AG04450 (cell line): ENCODE measurements around the gene C5orf46. TPM values are rescaled to one million over a fixed set of nuclear protein-coding genes. Genes with fewer than 3 reads are reported as not detected.
"Not testable (repeated sequence)": the region's sequence is repeated elsewhere in the genome, so short reads cannot be mapped to it uniquely, and the experiment has no call there.

Source experiments
- CTCF ChIA-PET: fragments of 300-600, 350-600 bp; formaldehyde crosslinking; extraction: SDS; loops from one replicate; lab custom pipeline; 2022; ENCODE audit warnings: antibody characterized with exemption, inconsistent platforms; lab: Charles Lee
- POLR2A ChIA-PET: fragments of 350-600 bp; formaldehyde crosslinking; extraction: SDS; loops from one replicate; lab custom pipeline; 2021; ENCODE audit warnings: antibody characterized with exemption, inconsistent platforms; lab: Yijun Ruan, JAX
- DNase-seq: peaks from one replicate; pipeline ENCODE4 v3.0.0-alpha.2; 2011; ENCODE audit warnings: low read depth, low spot score
- H3K27ac ChIP-seq: one replicate; pipeline ENCODE4 v1.5.1; 2012; ENCODE audit warnings: low read depth, low read length, control low read depth
- H3K27me3 ChIP-seq: one replicate; pipeline ENCODE4 v1.6.0; 2012; ENCODE audit warnings: low read length; ENCODE audit not compliant: control insufficient read depth, insufficient read depth
- H3K4me3 ChIP-seq: 2 replicates; pipeline ENCODE4 v1.5.1; 2011; ENCODE audit warnings: mild to moderate bottlenecking, low read depth, low read length, control low read depth
- H3K9me3 ChIP-seq: 2 replicates; pipeline ENCODE4 v1.5.1; 2012; ENCODE audit warnings: low read length; ENCODE audit not compliant: control insufficient read depth, insufficient read depth
- polyA minus RNA-seq: library from RNA; depleted of rRNA, polyadenylated mRNA; stranded (reverse); fragments of >200 nt; gene quantifications from 2 replicates; pipeline ENCODE4 v1.2.3, GENCODE V29; 2011; rRNA and poly(A)+ RNA removed
- polyA plus RNA-seq: library from polyadenylated mRNA; depleted of rRNA; stranded (reverse); fragments of >200 nt; gene quantifications from 2 replicates; pipeline ENCODE4 v1.2.3, GENCODE V29; 2011; rRNA removed
- TF ChIP-seq, protein P1 (sequence below): IDR thresholded peaks from 2 replicates; pipeline ENCODE4 v1.5.1; 2011; ENCODE audit warnings: low read depth, low read length, control low read depth, inconsistent platforms

Gene C5orf46
- polyA plus RNA-seq (not detected in 2 replicates), polyA minus RNA-seq (not detected in 2 replicates)

- Histone ChIP-seq H3K4me3 (no peak within 1 kb of the TSS), H3K9me3 (no peaks in the 10 kb centered on the region), H3K27ac (no peak within 1 kb of the TSS), H3K27me3 (no peaks in the 10 kb centered on the region)
- ChIA-PET POLR2A (no interaction called here), CTCF (interaction anchor here (1.0 kb wide), 1 partner anchor 18 kb away, joined by 3 read pairs; no protein-coding TSS in a partner anchor)
- TF ChIP-seq, protein P1, sequence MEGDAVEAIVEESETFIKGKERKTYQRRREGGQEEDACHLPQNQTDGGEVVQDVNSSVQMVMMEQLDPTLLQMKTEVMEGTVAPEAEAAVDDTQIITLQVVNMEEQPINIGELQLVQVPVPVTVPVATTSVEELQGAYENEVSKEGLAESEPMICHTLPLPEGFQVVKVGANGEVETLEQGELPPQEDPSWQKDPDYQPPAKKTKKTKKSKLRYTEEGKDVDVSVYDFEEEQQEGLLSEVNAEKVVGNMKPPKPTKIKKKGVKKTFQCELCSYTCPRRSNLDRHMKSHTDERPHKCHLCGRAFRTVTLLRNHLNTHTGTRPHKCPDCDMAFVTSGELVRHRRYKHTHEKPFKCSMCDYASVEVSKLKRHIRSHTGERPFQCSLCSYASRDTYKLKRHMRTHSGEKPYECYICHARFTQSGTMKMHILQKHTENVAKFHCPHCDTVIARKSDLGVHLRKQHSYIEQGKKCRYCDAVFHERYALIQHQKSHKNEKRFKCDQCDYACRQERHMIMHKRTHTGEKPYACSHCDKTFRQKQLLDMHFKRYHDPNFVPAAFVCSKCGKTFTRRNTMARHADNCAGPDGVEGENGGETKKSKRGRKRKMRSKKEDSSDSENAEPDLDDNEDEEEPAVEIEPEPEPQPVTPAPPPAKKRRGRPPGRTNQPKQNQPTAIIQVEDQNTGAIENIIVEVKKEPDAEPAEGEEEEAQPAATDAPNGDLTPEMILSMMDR, result no peak
- no peak for DNase-seq
These were observed at the start of gene C5orf46 for GRCh38 chr5:147906326-147907095. Gene C5orf46 (minus strand): TSS chr5:147906538. CDS start chr5:147906501, 37 bp downstream.

DNA sequence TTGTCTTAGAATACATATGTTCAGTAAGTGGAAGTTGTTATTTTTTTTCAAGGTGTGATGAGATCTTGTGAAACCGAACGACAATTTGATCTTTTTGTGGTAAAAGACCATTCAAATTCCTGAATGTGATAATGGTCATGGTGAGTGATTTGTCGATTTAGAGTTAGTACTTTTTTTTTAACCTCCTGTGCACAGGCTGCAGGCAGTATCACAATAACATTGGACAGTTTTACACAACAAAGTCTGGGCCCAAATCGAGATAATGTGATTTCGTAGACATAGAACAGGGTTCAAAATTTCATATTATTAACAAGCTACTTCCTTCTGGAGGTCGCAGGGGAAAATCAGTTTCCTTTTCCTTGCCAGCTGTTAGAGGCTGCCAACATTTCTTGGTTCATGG is 48.6 kb upstream of the C5orf46 start:
- CTCF ChIA-PET, result no interaction called here
- no peaks in the 10 kb centered on the region for H3K27me3 ChIP-seq
- TF ChIP-seq, protein P1, result no peak
- POLR2A ChIA-PET, result no interaction called here
- H3K4me3 ChIP-seq, result no peak overlapping the region
- DNase-seq, result no peak
- no peak overlapping the region for H3K27ac ChIP-seq
- no peaks in the 10 kb centered on the region for H3K9me3 ChIP-seq

DNA sequence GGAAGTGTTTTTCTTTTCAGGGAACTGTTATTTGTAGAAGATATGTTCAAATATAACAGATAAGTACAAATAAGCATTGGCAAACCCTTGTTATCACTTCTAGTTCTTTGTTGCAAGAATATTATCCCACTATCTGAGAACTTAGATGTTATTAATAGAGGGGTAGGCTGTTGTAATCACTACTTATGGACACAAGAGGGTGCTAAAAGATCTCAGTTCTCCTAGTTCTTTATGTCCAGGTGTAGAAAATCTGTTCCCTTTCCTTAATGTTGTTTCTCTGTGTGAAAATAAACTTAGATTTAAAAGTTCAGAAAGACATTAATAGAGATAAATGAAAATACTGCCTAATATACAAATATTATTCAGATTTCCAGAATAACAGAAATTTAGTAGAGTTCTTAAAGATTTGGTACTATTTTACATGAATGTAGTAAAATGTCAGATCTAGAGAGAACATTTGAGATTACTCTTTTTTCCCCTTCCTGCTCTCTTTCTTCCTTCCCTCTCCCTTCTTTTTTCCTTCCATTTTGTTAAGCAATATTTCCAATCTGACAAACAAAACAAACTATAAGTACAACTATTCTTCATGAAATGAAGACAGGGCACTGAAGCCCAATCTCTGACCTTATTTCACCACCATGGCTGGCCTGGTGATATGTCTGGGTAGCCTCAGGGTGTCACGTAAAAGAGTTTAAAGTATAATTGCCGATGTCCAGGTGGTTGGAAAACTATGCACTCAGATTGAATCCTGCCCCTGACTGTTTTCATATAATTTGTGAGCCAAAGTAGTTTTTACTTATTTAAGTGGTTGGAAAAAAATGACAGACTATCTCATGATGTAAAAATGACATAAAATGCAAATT is 43.6 kb upstream of the C5orf46 start:
- ChIA-PET CTCF (interaction anchor here (0.5 to 2.2 kb wide), 15 partner anchors 15 to 786 kb away, joined by 3 to 18 read pairs (median 3); no protein-coding TSS in a partner anchor), POLR2A (no interaction called here)
- H3K27ac ChIP-seq, result no peak overlapping the region
- no peaks in the 10 kb centered on the region for H3K27me3 ChIP-seq
- TF ChIP-seq, protein P1, result peak; percentile 66
- no peaks in the 10 kb centered on the region for H3K9me3 ChIP-seq
- no peak for DNase-seq
- no peak overlapping the region for H3K4me3 ChIP-seq

DNA sequence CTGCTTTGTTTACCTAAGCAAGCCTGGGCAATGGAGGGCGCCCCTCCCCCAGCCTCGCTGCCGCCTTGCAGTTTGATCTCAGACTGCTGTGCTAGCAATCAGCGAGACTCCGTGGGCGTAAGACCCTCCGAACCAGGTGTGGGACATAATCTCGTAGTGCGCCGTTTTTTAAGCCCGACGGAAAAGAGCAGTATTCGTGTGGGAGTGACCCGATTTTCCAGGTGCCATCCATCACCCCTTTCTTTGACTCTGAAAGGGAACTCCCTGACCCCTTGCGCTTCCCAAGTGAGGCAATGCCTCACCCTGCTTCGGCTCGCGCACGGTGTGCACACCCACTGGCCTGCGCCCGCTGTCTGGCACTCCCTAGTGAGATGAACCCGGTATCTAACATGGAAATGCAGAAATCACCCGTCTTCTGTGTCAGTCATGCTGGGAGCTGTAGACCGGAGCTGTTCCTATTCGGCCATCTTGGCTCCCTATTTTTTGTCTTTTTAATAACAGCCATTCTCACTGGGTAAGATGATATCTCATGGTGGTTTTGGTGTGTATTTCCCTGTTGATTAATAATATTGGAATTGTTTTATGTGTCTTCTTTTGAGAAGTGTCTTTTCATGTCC is 40.4 kb upstream of the C5orf46 start:
- H3K27ac ChIP-seq, H3K27me3 ChIP-seq, H3K9me3 ChIP-seq, POLR2A ChIA-PET, H3K4me3 ChIP-seq, DNase-seq: not testable (repeated sequence)
- CTCF ChIA-PET, result interaction anchor here (1.0 kb wide), 1 partner anchor 784 kb away, joined by 4 read pairs; no protein-coding TSS in a partner anchor

GRCh38 chr5:147939431-147940114 is 33.2 kb upstream of the C5orf46 start:
- ChIA-PET CTCF (no interaction called here), POLR2A (no interaction called here)
- H3K9me3 ChIP-seq, result no peaks in the 10 kb centered on the region
- H3K27me3 ChIP-seq, result no peaks in the 10 kb centered on the region
- TF ChIP-seq, protein P1, result no peak
- H3K4me3 ChIP-seq, result no peak overlapping the region
- no peak overlapping the region for H3K27ac ChIP-seq
- no peak for DNase-seq
